ENCODE results near the gene ZSWIM4. TPM values are rescaled to one million over a fixed set of nuclear protein-coding genes. Genes with fewer than 3 reads are reported as not detected.

The ZSWIM4 gene
- total and polyA plus RNA-seq, 2 of the 13 experiments (the other 11 are each of a cell fraction or from before 2014, with no cell fraction given): 0.33 to 0.86 TPM

- no peak for TF ChIP-seq RERE (CRISPR knock-in tag; IDR thresholded peaks at IDR 0.05; ENCODE audit: low read depth)
- TF ChIP-seq NCOA2 (CRISPR knock-in tag; IDR thresholded peaks at IDR 0.05): no peak; the same call in 1 of the 2 replicates
- peak; percentile 67; the same call in 1 of the 2 replicates for TF ChIP-seq KDM2A (CRISPR knock-in tag; IDR thresholded peaks at IDR 0.05; ENCODE audit: borderline replicate concordance, low read depth)
- TF ChIP-seq CENPBD1 (CRISPR knock-in tag; IDR thresholded peaks at IDR 0.05; ENCODE audit: borderline replicate concordance, low read depth): no peak
- peak; percentile 55 for TF ChIP-seq ZBTB7B (CRISPR knock-in tag; IDR thresholded peaks at IDR 0.05)
- TF ChIP-seq HNRNPL (IDR thresholded peaks at IDR 0.05; ENCODE audit: low read depth, low read length): 0 out of 2 replicates have a peak, but pooled peaks have one; percentile 18
- TF ChIP-seq RELA (CRISPR knock-in tag; IDR thresholded peaks at IDR 0.05): 0 out of 2 replicates have a peak, but pooled peaks have one; percentile 66
- TF ChIP-seq MED13 (CRISPR knock-in tag; IDR thresholded peaks at IDR 0.05): no peak
- no peak for TF ChIP-seq ZNF597 (CRISPR knock-in tag; IDR thresholded peaks at IDR 0.05)
- TF ChIP-seq CREB3 (CRISPR knock-in tag; IDR thresholded peaks at IDR 0.05): no peak
- no peak for TF ChIP-seq ZMYM4 (CRISPR knock-in tag; IDR thresholded peaks at IDR 0.05)
- no peak for TF ChIP-seq POLR2A (IDR thresholded peaks at IDR 0.05; ENCODE audit: insufficient read depth in 1 of 2, low read depth in 2 of 2, low read length in 2 of 2)
- TF ChIP-seq KAT8 (CRISPR knock-in tag; IDR thresholded peaks at IDR 0.05): peak; percentile 54; the same call in 1 of the 2 replicates
- TF ChIP-seq HCFC1 (IDR thresholded peaks at IDR 0.05; ENCODE audit: low read depth, low read length): no peak
- TF ChIP-seq ZNF839 (CRISPR knock-in tag; IDR thresholded peaks at IDR 0.05; ENCODE audit: borderline replicate concordance): no peak
Observed at GRCh38 chr19:13861714-13862531, 66.7 kb downstream of the ZSWIM4 start (continued).
